ENCODE data around the gene RBM42.
"Not testable (repeated sequence)": the region's sequence is repeated elsewhere in the genome, so short reads cannot be mapped to it uniquely, and the experiment has no call there.

Gene RBM42

GRCh38 chr19:35628565-35629331, at the start of gene RBM42:
RBM42 (plus strand) TSS chr19:35629036; CDS start chr19:35629154, 118 bp downstream.
- DNase-seq (ENCODE audit: low read depth) = peak; percentile 99

- DNase-seq (ENCODE audit: low read depth) = no peak
Observed at GRCh38 chr19:35582760-35583159, 46.1 kb upstream of the RBM42 start.

- peak; percentile 12 for DNase-seq (ENCODE audit: low read depth)
Observed at GRCh38 chr19:35585848-35586247, 43.0 kb upstream of the RBM42 start, which contains the start of gene PMIS2. PMIS2 (plus strand) TSS chr19:35586173; CDS start chr19:35586260, 87 bp downstream.

GRCh38 chr19:35587321-35587720, 41.5 kb upstream of the RBM42 start:
- DNase-seq (ENCODE audit: low read depth) = no peak

GRCh38 chr19:35590875-35591274, 38.0 kb upstream of the RBM42 start:
- DNase-seq (ENCODE audit: low read depth) = no peak

- DNase-seq (ENCODE audit: low read depth) = peak; percentile 45
Observed at GRCh38 chr19:35592226-35592625, 36.6 kb upstream of the RBM42 start.

GRCh38 chr19:35595026-35595425, 33.8 kb upstream of the RBM42 start:
- DNase-seq (ENCODE audit: low read depth) = not testable (repeated sequence)

GRCh38 chr19:35595928-35596327, 32.9 kb upstream of the RBM42 start:
- DNase-seq (ENCODE audit: low read depth) = no peak

GRCh38 chr19:35596366-35596999, 32.4 kb upstream of the RBM42 start:
- peak; percentile 32 for DNase-seq (ENCODE audit: low read depth)

GRCh38 chr19:35601971-35602370, 26.9 kb upstream of the RBM42 start:
- DNase-seq (ENCODE audit: low read depth) = no peak

GRCh38 chr19:35604436-35604835, 24.4 kb upstream of the RBM42 start:
- DNase-seq (ENCODE audit: low read depth) = not testable (repeated sequence)

GRCh38 chr19:35607170-35607569, 21.7 kb upstream of the RBM42 start:
- not testable (repeated sequence) for DNase-seq (ENCODE audit: low read depth)

- DNase-seq (ENCODE audit: low read depth) = no peak
Observed at GRCh38 chr19:35607661-35608060, 21.2 kb upstream of the RBM42 start.

GRCh38 chr19:35608251-35608650, 20.6 kb upstream of the RBM42 start:
- DNase-seq (ENCODE audit: low read depth) = peak; percentile 3

GRCh38 chr19:35609851-35610353, 18.9 kb upstream of the RBM42 start:
- no peak for DNase-seq (ENCODE audit: low read depth)

- no peak for DNase-seq (ENCODE audit: low read depth)
Observed at GRCh38 chr19:35612224-35612558, 16.6 kb upstream of the RBM42 start.

GRCh38 chr19:35612559-35613321, 16.1 kb upstream of the RBM42 start, which contains the start of gene HAUS5:
HAUS5 (plus strand) TSS chr19:35612735; CDS start chr19:35612795, 60 bp downstream.
- DNase-seq (ENCODE audit: low read depth) = peak; percentile 88

- DNase-seq (ENCODE audit: low read depth) = no peak
Observed at GRCh38 chr19:35613574-35613973, 15.3 kb upstream of the RBM42 start.

- no peak for DNase-seq (ENCODE audit: low read depth)
Observed at GRCh38 chr19:35615036-35615435, 13.8 kb upstream of the RBM42 start.

- DNase-seq (ENCODE audit: low read depth) = no peak
Observed at GRCh38 chr19:35618857-35619256, 10.0 kb upstream of the RBM42 start.

- DNase-seq (ENCODE audit: low read depth) = no peak
Observed at GRCh38 chr19:35619290-35619923, 9.4 kb upstream of the RBM42 start.

GRCh38 chr19:35620001-35620400, 8.8 kb upstream of the RBM42 start:
- no peak for DNase-seq (ENCODE audit: low read depth)

Measured in EH (cell line).